DMS53 (cell line): ENCODE measurements around the gene SLC20A1.
A peak's percentile ranks its signal among the peaks of the same experiment; 100 is the strongest.
"Not testable (repeated sequence)": the region's sequence is repeated elsewhere in the genome, so short reads cannot be mapped to it uniquely, and the experiment has no call there.

ENCODE experiments used
- DNase-seq: peaks from one replicate; lab custom pipeline; 2025; lab: John Stamatoyannopoulos, UW

The SLC20A1 gene

DNA sequence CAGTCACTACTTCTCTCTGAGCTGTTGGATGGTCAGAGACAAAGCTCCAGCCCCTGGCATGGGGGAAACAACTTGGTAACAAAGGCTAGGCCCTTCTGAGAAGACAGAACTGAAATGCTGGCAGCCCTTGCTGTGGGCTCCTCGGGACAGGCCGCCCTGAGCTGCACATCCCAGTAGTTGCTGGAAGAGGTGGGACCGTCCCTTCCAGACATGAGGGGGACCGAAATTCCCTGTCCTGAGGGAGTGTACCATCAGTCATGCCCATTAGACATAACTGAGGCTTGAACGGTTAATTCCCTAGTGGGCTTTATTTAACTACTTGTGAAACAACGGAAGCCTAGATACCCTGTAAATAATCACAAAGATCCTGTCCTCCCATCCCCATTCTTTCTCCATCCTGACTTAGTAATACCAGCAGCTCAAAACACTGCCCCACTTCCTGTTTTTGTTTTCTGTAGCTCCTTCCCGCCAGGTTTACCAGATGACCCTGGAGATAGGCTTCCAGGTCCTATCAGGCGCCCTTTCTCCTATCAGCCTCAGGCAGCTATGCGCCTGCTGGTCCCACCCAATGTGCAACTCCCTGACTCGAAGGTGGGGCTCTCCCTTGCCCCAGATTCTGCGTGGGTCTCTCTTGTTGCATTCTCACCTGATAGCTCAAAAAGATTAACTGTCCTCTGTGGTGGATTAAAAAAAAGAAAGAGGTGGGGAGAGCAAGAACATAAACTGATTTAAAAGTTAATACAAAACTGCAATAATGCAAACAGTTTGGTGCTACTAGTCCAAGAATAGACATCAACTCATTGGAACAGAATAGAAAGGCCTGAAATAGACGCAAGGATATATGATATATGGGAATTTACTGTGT is 38.0 kb downstream of the SLC20A1 start:
- DNase-seq, result no peak

DNA sequence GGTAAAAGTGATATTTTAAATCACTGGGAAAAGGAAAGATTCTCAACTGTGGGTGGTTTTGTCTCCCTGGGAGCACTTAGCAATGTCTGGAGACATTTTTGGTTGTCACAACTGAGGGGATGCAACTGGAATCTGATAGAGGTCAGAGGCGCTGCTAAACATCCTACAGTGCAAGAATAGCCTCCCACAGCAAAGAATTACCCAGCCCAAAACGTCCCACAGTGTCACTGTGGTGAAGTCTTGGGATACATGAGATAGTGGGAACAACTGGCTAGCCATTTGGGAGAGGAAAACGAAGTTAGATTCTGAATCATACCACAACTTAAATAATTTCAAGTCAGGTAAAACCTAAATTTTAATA is 38.7 kb downstream of the SLC20A1 start:
- no peak for DNase-seq

DNA sequence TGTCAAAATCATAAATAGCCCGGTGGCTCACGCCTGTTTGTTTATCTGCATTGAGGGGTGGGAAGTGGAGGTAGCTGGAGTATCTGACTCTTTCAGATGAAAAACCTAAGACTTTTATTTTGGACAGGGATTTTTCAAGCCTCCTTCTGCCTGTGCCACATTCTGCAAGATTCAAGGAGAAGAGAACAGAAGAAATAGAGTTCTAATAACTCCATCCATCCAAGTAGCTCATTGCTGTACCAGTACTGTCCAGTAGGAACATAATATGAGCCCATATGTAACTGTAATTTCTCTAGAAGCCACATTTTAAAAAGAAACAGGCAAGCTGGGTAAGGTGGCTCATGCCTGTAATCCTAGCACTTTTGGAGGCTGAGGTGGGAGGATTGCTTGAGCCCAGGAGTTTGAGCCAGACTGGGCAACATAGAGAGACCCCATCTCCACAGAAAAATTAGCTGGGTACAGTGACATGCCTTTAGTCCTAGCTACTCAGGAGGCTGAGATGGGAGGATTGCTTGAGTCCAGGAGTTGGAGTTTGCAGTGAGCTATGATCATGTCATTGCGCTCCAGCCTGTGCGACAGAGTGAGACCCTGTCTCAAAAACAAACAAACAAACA is 39.6 kb downstream of the SLC20A1 start:
- peak; percentile 29 for DNase-seq

DNA sequence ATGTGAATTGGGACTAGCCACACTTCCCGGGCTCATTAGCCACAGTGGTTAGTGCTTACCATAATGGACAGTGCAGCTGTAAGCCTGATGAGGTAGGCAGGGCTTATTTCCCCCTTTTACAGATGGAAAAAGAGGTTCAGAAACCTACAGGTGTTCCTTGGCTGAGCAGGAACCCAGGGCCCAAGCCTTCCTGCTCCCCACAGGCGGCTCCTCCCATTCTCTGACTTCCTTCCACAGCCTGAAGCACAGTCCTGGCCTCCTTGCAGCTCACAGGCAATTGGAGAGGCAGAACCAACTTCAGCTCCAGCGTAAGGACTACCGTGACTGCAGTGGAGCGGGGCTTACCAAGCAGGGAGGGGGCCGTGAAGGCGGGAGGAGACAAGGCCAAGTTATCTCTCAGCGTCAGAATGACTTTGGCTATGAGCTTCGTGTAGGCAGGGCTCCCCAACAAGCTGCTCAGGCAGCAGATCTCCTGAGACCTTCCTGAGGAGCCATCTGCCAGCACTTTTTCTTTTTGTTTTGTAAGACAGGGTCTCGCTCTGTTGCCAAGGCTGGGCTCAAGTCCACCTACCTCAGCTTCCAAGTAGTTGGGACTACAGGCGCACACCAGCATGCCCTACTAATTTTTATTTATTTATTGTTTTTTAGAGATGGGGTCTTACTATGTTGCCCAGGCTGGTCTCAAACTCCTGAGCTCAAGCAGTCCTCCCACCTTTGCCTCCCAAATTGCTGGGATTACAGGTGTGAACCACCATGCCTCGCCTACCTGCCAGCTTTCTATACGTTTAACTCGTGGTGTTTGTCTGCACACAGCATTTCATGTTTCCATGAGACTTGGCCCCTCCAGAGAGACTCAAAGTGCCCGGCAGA is 40.8 kb downstream of the SLC20A1 start:
- DNase-seq, result no peak

DNA sequence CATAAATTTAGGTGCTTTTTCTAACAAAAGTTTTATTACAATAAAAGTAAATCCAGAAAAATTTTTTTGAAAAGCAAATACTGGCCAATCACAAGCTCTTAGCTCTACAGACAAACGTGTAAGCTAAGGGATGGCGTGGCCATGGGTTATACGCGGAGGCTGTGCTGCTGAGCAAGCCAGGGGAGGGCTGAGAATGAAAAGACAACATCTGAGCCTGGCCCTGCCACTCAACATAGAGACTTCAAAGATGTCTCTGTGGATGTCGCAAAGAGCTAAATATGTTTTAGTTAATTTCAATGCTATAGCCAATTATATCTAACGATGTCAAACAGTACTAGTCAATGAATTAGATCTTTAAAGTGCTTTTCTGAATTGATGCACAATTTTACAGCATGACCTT is 41.8 kb downstream of the SLC20A1 start:
- DNase-seq, result no peak

DNA sequence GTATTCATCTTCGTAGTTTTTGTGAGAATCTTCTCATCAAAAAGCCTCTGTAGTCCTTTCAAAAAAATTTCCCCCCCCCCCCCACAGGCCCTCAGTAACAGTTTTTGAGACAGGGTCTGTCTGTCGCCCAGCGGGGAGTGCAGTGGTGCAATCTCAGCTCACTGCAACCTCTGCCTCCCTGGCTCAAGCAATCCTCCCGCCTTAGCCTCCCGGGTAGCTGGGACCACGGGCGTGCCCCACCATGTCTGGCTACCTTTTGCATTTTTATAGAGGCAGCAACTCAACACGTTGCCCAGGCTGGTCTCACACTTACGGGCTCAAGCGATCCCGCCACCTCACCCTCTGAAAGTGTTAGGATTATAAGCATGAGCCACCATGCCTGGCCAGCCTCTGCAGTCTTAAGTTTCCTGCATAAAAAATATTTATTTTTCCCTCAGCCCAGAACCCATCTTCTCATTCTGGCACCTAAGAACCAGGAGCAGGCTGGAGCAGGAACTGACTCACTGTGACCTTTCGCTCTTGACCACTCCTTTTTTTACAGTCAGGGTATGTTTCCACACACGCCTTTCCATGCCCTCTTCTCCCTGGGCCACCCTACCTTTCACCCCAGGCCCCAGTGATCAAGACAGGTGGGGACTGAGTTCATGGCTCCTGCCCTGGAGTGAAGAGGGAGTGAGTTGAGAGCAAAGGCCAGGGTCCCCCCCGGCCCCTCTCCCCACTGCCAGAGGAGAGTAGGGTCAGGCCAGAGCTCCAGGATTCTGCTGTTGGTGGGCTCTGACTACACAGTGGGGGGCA is 42.5 kb downstream of the SLC20A1 start:
- no peak for DNase-seq

DNA sequence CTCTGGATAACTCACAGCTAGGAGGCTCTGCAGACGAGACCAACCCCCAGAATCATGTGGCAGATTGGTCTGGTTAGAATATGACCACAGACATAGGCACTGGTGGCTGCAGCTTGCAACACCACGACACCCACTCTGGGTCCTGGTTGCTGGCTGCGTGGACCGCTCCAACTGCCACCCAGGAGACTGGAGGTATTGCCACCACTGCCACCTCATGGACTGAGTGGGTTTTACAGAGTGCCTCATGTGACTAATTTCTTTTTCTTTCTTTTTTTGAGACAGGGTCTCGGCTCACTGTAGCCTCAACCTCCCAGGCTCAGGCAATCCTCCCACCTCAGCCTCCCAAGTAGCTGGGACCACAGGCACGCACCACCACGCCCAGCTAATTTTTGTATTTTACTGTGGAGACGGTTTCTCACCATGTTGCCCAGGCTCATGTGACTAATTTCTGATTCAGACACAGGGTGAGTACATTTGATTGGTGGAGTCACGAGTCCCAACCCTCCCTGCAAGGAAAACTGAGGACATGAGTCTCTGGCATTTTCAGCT is 45.2 kb downstream of the SLC20A1 start:
- peak; percentile 85 for DNase-seq

DNA sequence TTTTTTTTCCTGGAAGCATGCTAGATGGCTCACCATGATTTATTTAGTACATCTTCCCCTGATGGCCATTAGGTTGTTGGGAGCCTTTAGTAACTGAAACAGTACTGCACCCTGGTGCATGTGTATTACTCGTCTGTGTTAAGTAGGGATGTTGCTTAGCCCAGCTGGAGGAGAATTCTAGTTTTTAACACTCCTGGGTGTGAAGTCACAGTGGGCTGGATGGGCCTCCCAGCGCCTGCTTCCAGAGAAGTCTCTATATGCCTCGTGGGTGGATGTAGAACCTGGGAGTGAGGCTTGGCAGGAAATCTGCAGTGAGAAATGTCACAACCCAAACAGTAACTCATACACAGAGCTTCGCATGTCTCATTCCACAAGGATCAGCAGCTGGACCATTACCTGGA is 46.1 kb downstream of the SLC20A1 start:
- no peak for DNase-seq

DNA sequence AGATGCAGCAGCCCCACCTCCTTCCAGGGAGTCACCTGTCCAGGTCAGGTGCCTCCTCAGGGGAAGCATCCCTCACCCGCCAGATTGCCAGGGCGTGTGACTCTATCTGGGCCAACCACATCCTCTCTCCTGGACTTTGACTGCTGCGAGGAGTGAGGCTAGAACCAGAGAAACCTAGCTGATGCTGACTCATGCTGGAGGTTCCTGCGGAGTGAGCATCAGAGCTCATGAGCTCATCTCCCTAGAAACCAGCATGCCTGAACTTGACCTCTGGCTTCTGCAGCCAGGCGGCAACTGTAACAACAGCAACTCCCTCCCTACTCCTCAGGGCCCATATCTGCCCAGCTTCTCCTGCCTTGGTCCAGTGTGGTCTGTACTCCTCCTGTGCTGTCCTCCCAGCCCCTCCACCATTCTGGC is 46.8 kb downstream of the SLC20A1 start:
- peak; percentile 100 for DNase-seq

DNA sequence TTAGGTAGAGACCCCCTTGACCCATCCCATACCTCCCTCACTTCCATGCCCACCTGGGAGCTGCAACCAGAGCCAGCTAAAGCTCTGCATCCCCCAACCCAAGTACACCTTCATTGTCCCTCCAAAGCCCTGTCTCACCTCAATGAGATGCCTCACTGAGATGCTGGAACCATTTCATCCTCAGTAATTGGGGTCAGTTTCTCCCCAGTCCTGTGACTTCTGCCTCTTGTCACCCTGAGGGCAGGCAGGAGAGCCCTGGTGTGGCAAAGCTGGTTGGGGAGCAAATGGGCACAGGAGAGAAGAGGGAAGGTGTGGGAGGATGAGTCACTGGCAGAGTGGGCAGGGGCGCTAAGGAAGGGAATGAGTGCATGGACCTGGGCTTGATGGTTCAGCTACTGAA is 47.2 kb downstream of the SLC20A1 start:
- DNase-seq, result peak; percentile 69

DNA sequence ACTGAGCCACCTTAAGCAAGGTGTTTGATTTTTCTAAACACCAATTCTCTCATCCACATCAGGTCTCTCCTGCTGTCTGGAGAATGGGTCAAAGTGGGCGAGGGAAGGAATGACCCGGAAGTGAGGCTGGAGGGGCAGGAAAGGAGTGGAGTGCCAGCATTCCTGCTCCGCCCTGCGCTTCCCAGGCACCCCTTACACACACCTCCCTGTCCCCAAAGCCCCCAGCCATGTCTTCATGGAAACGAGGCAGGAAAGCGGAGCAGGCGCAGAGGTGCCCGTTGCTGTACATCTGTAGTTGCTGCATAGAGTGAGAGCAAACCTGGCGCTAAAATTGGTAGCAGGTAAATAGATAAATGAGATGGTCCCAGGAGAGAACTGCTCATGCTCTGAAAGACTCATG is 47.9 kb downstream of the SLC20A1 start:
- DNase-seq, result no peak

DNA sequence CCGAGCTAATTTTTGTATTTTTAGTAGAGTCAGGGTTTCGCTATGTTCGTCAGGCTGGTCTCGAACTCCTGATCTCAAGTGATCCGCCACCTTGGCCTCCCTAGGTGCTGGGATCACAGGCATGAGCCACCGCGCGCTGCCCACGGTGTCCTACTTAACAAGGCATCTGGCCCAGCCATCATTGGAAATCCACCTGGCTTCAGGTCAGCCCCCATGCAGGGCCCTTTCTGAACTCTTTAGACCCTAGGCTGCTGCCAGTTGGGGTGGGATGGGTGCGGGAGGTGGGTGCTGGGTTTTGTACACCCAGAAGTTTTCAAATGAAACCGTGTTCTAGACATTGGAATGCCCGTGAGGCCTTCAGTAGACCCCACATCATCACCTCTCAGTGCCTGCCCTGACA is 48.4 kb downstream of the SLC20A1 start:
- DNase-seq, result no peak

DNA sequence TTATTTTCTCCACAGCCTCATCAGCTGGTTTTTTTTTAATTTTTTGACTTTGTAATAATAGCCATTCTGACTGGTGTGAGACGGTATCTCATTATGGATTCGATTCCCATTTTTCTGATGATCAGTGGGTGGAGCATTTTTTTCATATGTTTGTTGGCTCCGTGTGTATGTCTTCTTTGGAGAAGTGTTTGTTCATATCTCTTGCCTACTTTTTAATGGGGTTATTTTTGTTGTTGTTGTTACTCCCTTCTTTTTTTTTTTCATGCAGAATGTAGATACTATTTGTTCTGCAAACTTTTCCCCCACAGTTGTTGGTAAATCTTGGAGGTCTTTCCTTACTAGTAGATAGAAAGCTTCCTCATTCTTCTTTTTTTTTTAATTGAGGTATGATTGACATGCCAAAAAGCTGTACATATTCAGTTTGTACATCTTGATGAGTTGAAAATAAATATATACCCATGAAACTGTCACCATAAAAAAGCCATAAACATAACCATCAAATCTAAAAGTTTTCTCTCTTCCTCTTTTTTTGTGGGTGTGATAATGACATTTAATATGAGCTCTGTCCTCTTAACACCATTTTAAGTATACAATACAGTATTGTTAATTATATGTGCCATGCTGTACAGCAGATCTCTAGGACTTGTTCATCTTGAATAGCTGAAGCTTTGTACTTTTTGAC is 53.2 kb downstream of the SLC20A1 start:
- DNase-seq, result no peak

DNA sequence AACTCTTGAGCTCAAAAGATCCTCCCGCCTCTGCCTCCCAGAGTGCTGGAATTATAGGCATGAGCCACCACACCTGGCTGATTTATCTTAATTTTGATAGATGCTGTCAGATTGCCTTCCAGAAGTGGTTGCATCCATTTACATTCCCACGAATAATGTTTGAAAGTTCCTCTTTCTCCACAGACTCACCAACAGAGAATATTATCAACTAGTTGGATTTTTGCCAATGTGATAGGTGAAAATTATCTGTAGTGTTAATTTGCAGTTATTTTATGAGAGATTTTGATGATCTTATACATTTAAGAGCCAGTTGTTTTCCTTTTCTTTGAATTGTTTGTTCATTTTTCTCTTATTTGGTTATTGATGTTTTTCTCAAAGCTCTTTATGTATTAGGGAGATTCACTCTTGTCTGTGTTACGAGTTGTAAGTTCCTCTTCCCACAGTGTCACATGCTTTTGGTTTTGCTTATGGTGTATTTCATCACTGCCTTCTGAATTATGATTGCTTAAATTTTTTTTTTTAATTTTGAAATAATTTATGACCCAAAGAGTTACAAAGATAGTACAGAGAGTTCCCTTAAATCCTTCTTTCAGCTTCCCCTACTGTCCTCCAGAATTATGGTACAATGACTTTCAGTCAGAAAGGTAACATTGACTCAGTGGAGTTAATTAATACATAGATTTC is 54.4 kb downstream of the SLC20A1 start:
- no peak for DNase-seq

DNA sequence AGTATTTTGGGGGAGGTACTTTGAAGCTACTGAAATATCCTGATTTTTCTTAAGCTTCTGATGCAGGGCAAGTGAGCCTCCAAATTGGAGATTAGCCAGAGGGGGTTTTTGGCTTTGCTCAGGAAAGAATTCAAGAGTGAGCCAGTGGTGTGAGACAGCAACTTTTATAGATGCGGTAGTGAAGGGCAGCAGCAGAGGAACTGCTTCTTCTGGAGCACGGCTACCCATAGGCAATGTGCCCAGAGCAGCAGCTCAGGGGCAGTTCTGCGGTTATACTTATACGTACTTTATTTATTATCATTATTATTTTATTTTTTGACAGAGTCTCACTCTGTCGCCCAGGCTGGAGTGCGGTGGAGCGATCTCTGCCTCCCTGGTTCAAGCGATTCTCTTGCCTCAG is 55.3 kb downstream of the SLC20A1 start:
- DNase-seq, result no peak

DNA sequence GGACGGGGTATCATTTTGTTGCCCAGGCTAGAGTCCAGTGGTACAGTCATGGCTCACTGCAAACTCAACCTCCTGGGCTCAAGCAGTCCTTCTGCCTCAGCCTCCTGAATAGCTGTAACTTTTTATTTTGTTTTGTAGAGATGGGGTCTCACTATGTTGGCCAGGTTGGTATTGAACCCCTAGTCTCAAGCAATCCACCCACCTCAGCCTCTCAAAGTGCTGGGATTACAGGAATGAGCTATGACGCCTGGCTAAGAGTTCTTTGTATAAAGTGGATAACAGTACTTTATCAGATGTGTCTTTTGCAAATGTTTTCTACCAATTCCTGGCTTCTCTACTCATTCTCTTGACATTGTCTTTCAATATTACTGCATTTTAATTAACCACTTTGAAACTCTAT is 57.9 kb downstream of the SLC20A1 start:
- DNase-seq, result no peak

DNA sequence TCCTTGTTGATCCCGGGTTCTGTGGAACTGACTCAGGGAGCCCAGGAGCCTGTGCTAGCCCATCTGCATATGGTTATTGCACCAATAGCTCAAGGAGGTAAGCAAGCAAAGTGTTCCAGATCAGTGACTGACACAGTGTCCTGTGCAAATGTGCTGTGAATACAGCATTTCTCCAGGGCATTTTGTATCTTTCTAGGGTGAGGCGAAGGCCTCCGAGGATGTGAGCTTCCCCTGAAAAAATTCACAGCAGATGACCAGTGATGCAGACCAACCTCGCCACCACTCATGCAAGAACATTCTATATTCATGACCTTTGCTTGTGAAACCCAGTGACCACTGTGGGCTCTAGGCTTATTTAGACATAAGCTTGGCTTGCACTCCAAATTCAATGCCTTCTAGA is 59.8 kb downstream of the SLC20A1 start:
- no peak for DNase-seq

DNA sequence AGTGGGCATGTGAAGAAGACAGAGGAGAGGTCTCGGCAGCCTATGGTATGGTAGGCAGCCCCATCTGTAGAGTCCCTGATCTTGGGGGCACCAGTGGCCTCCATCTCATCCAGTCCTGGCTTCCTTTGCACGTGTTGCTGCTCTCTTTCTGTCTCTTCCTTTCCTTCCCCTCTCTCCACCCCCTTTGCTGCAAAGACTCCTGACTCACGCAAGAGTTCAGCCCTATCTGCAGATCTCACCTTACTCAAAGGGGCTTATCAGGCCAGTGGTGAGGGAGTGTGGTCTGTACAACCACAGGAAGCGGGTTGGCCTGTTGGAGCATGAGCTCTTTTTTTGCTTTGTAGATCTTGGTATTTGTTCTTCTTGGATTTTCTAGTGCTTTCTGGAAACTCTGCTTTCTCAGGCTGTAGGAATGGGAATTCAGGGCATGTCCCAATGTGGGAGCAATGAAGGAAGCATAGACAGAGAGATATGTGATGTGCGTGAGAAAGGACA is 60.5 kb downstream of the SLC20A1 start:
- no peak for DNase-seq

DNA sequence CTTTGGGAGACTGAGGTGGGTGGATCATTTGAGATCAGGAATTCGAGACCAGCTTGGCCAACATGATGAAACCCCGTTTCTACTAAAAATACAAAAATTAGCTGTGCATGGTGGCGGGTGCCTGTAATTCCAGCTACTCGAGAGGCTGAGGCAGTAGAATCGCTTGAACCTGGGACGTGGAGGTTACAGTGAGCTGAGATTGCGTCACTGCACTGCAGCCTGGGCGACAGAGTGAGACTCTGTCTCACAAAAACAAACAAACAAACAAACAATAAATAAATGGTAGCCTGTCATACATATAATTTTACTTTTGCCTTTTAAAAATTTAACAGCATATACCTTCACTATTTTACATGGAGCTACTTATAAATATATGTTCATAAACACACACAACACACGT is 61.2 kb downstream of the SLC20A1 start:
- not testable (repeated sequence) for DNase-seq

DNA sequence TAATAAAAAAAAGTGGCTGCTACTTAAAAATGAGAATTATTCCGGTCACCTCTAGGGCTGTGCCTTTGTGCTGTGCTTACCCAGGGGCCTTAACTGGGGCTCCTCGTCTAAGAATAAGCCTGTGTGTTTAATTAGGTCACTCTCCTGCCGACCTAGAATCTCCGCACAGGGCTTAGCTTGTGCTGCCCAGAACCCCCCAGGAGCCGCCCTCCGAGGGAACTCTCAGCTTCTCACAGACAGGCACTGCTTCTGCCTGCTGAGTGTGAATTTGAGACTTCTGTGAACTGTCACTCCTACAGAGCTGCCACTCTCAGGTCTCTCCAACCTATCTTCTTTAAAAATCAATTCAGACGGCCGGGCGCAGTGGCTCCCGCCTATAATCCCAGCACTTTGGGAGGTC is 63.2 kb downstream of the SLC20A1 start:
- DNase-seq, result no peak
